ENCODE results near the gene ABHD17C. TPM values are rescaled to one million over a fixed set of nuclear protein-coding genes. Genes with fewer than 3 reads are reported as not detected.
A peak's percentile ranks its signal among the peaks of the same experiment; 100 is the strongest.

Gene ABHD17C
- total and polyA plus RNA-seq, 8 donors, result 2.0 to 7.9 (median 4.3) TPM

- no peak for ATAC-seq
- H3K27ac ChIP-seq, result no peak overlapping the region
- intact Hi-C loops (cut with DNase I), result loop anchor here in 1 of 3 donors (10.0 kb wide), 1 partner anchor 189 kb away; no protein-coding TSS in a partner anchor
- no peaks in the 10 kb centered on the region for H3K36me3 ChIP-seq
- H3K4me3 ChIP-seq, result no peak overlapping the region
- no peak for DNase-seq
- TF ChIP-seq CTCF (IDR thresholded peaks at IDR 0.05), result no peak
- WGBS, 2 donors, result 89 to 95% methylated on average over 5 of the region's 5 CpGs
- no peaks in the 10 kb centered on the region for H3K27me3 ChIP-seq
- no peak for FAIRE-seq
- no peaks in the 10 kb centered on the region for H3K4me1 ChIP-seq
- no peaks in the 10 kb centered on the region for H3K9me3 ChIP-seq
Measured at GRCh38 chr15:80785811-80786354, 90.8 kb downstream of the ABHD17C start.

GRCh38 chr15:80787316-80787715 is 92.2 kb downstream of the ABHD17C start:
- 89 to 95% methylated on average over 3 of the region's 3 CpGs for whole genome bisulfite sequencing, 2 donors
- FAIRE-seq, result no peak
- Histone ChIP-seq H3K27me3 (no peaks in the 10 kb centered on the region), H3K27ac (no peak overlapping the region), H3K36me3 (no peaks in the 10 kb centered on the region), H3K4me1 (no peaks in the 10 kb centered on the region), H3K9me3 (no peaks in the 10 kb centered on the region), H3K4me3 (no peak overlapping the region)
- no peak for ATAC-seq
- DNase-seq, result no peak
- intact Hi-C loops (cut with DNase I), result loop anchor here in 1 of 3 donors (10.0 kb wide), 1 partner anchor 187 kb away; no protein-coding TSS in a partner anchor
- no peak for TF ChIP-seq CTCF (IDR thresholded peaks at IDR 0.05)

- no peak for ATAC-seq
- FAIRE-seq, result no peak
- intact Hi-C loops (cut with DNase I), result loop anchor here in 1 of 3 donors (10.0 kb wide), 1 partner anchor 186 kb away; no protein-coding TSS in a partner anchor
Measured at GRCh38 chr15:80788536-80788935, 93.4 kb downstream of the ABHD17C start.

GRCh38 chr15:80789296-80789695 is 94.2 kb downstream of the ABHD17C start:
- ATAC-seq, result peak in 2 of 4 donors; percentile 38 to 52
- FAIRE-seq, result no peak
- intact Hi-C loops (cut with DNase I), result loop anchor here in 1 of 3 donors (10.0 kb wide), 1 partner anchor 186 kb away; no protein-coding TSS in a partner anchor
- no peaks in the 10 kb centered on the region for H3K9me3 ChIP-seq
- TF ChIP-seq CTCF (IDR thresholded peaks at IDR 0.05), result no peak
- no peaks in the 10 kb centered on the region for H3K4me1 ChIP-seq
- no peak overlapping the region for H3K4me3 ChIP-seq
- DNase-seq, result no peak
- no peaks in the 10 kb centered on the region for H3K36me3 ChIP-seq
- H3K27ac ChIP-seq, result no peak overlapping the region
- no peaks in the 10 kb centered on the region for H3K27me3 ChIP-seq
- WGBS, 2 donors, result 41 to 63% methylated on average over 5 of the region's 5 CpGs

More at GRCh38 chr15:80788536-80788935, 93.4 kb downstream of the ABHD17C start:
- Histone ChIP-seq H3K4me1 (no peaks in the 10 kb centered on the region), H3K27me3 (no peaks in the 10 kb centered on the region), H3K36me3 (no peaks in the 10 kb centered on the region), H3K4me3 (no peak overlapping the region), H3K9me3 (no peaks in the 10 kb centered on the region), H3K27ac (no peak overlapping the region)
- WGBS, 2 donors, result 52 to 61% methylated on average over 6 of the region's 6 CpGs
- DNase-seq, result no peak
- TF ChIP-seq CTCF (IDR thresholded peaks at IDR 0.05), result no peak

- WGBS, 2 donors, result 65 to 70% methylated on average over 4 of the region's 4 CpGs
- no peak for DNase-seq
- intact Hi-C loops (cut with DNase I), result loop anchor here in 1 of 3 donors (10.0 kb wide), 1 partner anchor 185 kb away; no protein-coding TSS in a partner anchor
- Histone ChIP-seq H3K4me3 (no peak overlapping the region), H3K27ac (no peak overlapping the region), H3K27me3 (no peaks in the 10 kb centered on the region), H3K9me3 (no peaks in the 10 kb centered on the region), H3K4me1 (no peaks in the 10 kb centered on the region), H3K36me3 (no peaks in the 10 kb centered on the region)
- ATAC-seq, result no peak
- no peak for FAIRE-seq
- no peak for TF ChIP-seq CTCF (IDR thresholded peaks at IDR 0.05)
Measured at GRCh38 chr15:80789796-80790195, 94.7 kb downstream of the ABHD17C start.

All from pancreas (tissue), 10 donors.